Activated T-cell treated with anti-CD3 and anti-CD28 coated beads for 24 hours (primary cell): Measurements from ENCODE around the gene SAMD7.

Source experiments
- DNase-seq: peaks from one replicate; pipeline ENCODE4 v3.0.0-alpha.2; 2020; ENCODE audit warnings: low read depth

SAMD7 gene, protein sequence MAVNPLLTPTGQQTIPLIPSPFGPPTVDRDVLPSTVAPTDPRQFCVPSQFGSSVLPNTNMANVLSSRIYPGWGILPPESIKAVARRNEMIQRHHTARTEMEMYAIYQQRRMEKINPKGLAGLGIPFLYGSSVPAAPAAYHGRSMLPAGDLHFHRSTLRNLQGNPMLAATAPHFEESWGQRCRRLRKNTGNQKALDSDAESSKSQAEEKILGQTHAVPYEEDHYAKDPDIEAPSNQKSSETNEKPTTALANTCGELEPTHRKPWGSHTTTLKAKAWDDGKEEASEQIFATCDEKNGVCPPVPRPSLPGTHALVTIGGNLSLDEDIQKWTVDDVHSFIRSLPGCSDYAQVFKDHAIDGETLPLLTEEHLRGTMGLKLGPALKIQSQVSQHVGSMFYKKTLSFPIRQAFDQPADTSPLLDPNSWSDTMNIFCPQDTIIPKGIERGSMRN

DNA sequence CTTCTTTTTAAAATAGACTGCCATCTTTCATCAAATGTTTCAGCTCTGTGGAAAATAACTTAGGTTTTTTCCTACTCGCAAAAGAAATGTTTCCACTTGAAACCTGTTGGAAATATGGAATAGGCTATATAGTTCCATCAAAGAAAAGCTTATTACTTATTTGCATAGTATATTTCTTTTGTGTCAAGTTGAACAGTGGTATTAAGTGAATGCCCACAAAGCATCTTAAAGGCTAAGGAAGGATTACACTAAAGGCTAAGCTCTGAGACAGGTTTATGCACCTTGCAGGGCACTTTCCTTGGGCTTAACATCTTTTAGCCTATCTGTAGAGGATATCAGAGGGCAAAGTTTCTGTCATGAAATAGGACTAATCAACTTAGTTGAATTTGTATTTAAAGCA is at the start of gene SAMD7:
Gene SAMD7, plus strand, starts transcription at position 301 of the 400 bp plus-strand sequence. CDS start 7,927 bp downstream, outside the sequence.
- no peak for DNase-seq

DNA sequence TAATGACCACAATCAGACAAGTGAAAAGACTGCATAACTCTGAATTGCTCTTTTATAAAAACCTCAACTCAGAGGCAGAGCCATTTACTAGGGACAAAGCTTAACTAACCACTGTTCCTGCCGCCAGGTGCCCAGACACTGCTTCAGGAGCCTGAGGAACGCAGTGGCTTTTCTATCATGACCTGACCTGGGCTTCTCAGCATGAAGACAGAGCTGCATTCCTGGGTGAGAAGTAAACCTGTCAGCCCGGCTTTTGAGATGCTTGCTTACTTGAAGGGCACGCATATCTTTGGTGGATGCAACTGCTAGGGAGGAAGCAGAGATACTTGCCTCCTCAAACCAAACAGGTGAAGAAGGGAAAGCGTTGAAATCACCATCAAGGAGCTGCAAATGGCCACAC is 49.5 kb upstream of the SAMD7 start:
- DNase-seq, result no peak

DNA sequence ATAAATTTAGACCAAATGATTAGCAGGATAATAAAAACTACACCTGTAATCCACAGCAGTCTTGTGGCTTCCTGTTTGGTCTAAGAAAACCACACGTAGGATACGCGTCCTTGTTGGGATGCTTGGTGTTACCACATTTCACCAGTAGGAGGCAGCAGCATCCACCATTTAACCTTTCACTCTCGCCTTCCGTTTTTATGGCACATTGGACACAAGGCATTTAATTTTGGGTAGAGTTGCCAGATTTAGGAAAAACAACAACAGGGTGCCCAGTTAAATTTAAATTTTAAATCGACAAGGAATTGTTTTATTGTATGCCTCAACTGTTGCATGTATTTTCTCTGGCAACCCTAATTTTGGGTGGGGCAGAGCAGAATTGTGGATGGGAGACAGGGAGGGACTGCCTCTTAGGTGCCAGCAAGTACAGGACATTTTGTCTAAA is 47.9 kb upstream of the SAMD7 start:
- DNase-seq, result peak; percentile 49

DNA sequence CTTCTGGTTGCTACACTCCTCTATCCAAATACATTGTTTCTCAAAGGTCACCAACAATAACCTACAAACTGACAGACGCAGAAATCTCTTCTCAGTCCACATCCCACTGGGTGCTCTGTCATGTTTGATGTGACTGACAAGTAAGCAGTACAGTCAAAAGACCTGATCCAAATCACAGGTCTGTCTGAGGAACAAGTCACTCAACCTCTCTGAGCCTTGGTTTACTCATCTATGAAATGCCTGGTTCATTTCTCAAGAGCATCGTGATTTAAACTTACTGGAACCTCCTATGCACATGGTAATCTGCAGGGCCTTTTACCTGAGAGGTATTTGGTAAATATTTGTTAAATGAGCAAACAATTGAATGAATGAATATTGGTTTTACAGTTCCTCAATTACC is 47.1 kb upstream of the SAMD7 start:
- DNase-seq, result no peak

DNA sequence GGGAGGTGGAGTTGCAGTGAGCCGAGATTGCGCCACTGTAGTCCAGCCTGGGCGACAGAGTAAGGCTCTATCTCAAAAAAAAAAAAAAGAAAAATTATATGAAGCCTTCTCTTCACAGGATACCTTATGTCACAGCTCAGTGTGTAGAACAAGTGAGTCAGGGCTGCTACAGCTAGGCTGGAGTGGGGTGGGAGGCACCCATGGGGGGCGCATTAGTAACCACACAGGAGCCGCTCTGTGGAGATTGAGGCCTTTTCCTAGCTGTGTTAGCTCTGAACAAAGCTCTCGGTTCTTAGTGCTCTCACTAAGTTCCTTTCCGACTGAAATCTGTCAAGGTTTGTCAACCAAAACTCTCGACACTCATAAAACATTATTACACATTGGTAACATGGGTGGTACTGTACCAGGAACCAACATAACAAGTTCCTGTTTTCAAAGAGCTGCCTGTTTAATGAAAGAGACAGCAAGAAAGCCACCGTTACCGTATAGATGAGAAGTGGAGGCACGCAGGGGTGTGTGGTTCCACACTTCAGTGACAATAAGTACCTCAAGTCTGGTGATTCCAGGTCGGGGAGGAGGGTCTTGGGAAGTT is 46.1 kb upstream of the SAMD7 start:
- DNase-seq, result no peak

DNA sequence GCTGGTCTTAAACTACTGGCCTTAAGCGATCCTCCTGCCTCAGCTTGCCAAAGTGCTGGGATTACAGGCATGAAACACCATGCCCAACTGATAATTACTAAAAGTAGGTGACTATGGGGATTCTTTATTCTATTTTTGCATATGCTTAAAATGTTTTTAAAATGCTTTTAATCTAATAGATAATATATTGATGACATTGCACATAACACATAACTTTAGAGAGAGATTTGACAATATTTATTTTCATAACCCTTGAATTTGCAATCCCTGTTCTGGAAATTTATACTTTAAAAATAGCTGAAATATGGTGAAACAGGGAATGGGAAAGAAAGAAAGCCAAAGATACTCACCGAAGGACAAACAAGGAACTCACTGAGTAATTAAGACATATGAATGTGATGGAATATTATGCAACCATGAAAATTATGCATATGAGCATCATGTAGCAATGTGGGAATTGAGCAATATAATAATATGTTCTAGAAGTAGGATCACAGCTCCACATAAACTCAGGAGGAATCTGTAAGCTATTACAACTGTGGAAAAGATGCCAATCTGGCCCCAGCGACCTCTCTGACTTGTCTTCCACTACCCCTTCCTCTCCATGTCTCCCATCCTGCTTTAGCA is 43.7 kb upstream of the SAMD7 start:
- no peak for DNase-seq

DNA sequence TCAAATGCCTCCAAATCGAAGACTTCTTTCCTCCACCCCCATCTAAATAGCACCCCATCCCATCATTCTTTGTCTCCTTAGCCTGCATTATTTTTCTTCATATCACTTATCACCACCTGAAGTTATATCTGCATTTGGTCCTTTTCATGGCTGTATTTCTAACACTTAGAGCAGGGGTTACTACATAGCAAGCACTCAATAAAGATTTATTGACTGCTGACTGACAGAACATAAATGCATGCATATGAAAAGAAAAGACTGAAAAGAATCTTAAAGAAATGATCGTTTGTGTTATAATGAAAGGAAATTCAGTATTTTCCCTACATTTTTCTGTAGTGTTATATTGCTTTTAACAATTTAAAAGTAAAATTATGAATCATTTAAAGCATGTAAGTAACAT is 43.0 kb upstream of the SAMD7 start:
- no peak for DNase-seq

DNA sequence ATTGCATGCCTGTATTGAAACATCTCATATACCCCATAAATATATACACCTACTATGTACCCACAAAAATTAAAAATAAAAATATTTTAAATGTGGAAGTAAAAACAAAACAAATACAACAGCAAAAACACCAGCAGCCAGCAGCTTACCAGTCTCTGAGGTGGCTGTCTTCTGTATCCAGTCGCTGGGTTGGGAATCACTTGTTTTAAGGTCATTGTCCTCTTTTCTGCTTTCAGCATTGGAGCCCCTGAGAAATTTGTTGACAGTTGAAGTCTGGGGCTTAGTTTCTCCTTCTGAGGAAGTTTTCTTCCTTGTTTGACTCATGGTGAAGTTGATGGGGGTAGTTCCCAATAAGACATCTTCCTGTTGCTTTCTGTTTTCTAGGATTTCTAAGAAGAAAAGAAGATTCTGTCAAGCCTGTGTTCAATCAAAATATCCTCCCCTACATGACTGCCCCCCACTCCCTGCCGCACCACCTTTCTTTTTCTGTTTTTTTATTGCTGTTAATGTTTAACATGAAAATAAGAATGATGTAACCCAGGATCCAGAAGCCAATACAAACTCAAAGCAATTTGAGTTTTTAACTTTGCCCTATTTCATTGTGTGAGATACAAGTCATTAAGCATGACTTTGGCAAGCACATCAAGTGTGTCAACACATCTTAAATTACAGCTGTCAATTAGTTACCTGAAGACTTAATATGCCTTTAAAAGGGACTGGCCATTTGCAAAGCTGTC is 41.7 kb upstream of the SAMD7 start, which contains the start of gene LRRC31:
Gene LRRC31, minus strand, starts transcription at position 452 of the 737 bp plus-strand sequence. Its CDS starts 128 bp downstream, at position 324.
- no peak for DNase-seq

DNA sequence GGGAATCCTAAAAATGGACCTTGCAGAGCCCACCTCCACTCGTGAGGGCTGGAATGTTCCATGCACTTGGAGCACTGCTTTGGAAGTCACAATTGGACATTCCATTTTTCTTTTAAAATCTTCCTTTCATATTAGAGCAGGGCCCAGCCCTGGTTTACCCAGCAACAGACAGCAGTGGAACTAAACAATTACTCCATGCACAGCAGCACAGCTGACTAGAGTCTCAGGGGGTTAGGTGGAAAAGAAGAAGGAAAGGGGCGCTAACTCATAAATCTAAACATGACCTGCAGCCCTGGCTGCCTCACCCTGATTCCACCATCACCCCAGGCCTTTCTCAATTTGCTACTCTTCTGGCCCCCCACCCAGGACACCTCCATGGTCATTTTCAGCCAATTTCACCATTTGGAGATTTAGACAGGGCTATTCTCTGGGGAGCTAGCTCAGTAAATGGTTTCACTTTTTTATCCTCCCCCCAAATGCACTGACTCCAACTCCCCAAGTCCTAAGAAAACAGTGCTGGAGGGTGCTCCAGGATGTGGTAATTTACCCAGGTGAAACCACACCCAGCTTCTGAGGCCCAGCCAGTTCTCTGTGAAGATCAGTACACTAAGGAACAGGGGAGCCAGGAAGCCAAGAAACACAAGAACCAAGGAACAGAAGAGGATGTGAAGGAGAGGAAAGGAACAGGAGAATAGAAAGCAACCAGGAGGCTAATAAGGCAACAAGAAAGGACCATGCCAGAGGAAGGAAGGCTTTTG is 40.1 kb upstream of the SAMD7 start:
- DNase-seq, result no peak

DNA sequence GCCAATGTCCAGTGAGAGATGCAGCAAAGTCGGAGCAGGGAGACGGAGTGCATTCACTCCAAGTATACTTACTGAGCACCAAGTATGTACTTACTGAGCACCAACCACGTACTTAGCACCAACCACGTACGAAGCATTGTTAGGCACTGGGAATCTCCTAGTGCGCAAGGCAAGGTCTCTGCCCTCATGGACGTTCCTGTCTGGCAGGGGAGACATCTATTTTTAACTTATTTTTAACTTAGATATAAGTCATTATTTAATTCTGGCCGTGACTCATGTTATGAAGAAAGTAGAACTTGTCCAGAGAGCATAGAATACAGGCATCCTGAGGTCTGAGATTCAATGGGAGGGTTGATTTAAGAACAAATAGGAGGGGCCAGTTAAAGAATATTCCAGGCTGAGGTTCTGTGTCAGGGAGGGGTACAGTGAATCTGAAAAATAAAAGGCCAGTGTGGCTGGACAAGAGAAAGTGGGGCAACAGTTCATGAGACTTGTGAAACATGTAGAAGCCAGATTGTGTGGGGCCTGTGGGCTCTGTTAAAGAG is 32.3 kb upstream of the SAMD7 start:
- no peak for DNase-seq

DNA sequence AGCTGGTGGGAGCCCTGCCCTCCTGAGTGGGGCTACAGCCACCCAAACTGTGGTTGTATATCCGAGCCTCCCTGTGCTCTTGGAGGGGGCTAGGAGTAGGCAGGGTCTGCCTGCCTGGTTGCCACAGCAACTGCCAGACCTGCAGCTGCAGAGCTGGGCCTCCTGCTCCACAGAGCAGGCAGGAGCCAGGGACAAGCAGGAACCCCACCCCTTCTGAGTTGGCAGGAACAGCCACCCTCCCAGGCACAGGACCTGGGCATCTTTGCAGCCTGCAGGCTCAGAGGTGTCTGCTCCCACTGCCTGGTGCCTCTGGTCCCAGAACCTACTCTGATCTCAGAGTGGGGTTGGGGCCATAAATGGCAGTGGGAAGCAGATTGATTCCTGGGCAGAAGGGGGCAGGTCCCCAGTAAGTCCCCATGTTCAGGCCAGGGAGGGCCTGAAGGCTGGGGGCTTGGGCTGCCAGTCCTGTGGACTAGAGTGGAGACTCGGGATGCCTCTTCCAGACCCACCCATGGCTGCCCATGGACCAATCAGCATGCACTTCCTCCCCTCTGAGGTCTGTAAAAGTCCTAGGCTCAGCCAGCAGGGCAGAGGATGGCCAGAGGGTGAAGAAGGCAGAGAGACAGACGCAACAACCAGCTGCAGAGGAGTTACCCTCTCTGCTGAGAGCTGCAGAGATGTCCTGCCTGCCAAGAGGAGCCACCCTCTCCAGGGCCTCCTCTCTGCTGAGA is 31.4 kb upstream of the SAMD7 start:
- no peak for DNase-seq

DNA sequence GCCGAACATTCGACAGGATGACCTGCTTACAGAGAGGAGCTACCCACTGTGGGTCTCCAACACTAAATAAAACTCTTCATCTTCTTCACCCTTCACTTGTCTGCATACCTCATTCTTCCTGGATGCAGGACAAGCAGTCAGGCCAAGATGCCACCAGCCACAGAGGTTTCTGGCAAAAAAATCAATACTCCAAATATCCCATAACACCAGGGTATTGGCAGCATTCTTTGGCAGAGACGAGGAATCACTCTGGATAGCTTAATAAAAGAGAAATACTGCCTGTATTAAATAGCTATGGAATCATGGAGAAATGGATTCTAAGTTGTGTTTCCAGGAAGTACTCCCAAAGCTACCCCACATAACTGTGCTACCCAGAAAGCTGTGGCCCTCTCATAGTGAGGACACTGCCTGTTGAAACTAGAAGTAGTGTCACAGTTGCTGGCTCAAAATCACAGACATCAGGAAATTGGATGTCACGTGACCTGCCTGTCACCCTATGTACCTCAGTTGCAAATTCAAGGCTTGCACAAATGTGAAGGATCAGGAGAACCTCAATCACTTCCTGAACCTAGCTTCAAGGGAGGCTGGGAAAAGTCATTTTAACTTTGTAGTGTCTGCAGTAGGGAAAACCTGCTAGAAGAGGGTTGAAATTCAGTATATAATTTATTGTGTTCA is 30.7 kb upstream of the SAMD7 start:
- no peak for DNase-seq

DNA sequence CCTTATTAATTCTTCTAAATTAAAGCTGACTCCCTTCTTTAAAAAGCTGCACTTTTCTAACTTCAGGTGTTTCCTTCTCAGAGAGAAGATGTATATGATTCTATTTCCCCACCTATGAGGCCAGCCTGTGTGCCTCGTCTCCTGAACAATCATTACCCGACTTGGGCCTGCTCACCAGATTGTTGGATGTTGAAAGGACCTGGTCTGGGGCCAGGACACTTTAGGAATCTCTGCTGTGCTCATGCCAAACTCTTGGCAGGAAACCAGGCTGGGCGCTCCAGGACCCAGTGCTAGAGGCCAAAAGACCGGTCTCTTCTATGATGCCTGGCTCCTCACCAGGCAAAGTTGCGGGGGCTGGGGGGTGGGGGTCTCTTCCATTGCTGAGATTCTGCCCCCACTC is 24.7 kb upstream of the SAMD7 start:
- DNase-seq, result no peak

DNA sequence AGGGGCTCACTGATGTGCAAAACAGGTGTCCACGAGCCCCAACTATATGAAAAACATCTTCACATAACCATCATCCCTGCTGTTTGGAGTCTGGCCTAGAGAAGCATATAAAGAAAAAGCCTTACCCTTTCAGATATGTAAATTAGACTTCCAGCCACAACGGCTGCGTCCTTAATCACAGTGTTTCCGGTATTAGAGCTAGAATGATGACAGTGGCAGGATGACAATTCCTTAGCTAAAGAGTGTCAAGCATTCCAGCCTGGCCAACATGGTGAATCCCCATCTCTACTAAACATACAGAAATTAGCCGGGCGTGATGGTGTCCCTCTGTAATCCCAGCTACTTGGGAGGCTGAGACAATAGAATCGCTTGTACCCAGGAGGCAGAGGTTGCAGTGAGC is 19.5 kb upstream of the SAMD7 start:
- no peak for DNase-seq

DNA sequence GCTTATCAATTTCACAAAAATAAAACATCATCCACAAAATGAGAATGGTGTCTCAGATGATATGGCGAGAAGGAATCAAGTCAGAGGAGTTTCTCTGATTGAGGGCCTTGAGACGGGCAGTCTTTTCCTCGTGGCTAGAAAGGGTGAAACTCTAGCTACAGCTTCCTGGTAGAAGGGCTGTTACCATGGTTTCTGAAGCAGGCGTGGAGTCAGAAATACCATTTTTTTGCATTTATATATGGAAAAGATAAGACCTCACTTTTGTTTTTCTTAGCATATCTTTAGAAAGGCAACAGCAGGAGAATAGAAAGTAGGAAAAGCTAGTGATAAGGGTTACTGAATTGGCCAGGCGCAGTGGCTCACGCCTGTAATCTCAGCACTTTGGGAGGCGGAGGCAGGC is 17.3 kb upstream of the SAMD7 start:
- DNase-seq, result no peak

DNA sequence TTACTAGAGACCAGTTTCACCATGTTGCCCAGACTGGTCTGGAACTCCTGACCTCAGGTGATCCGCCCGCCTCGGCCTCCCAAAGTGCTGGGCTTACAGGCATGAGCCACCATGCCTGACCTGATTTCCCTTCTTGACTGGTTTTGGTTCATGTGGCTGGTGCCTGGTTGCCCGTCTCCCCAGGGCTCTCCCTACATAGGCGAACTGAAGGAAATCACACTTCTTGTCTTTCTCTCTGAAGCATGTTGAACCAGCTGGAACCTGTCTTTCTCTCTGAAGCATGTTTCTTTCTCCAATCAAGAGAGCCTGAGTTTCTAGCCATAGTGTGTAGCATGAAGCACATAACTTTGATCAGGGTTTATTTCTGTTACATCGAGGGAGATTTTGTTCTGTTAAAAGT is 16.3 kb upstream of the SAMD7 start:
- no peak for DNase-seq

DNA sequence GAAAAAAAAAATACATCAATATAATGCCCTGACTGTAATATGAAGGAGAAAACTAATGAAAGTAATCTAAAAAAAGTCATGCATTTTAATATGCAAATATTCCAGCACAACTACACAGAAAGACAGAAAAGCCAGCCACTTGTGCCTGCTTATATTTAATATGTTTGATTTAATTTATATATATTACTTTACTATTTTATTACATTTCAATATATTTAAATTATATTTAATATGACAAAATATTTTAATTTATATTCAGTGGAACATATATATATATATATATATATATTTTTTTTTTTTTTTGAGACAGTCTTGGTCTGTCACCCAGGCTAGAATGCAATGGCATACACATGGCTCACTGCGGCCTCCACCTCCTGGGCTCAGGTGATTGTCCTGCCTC is 14.1 kb upstream of the SAMD7 start:
- DNase-seq, result no peak

DNA sequence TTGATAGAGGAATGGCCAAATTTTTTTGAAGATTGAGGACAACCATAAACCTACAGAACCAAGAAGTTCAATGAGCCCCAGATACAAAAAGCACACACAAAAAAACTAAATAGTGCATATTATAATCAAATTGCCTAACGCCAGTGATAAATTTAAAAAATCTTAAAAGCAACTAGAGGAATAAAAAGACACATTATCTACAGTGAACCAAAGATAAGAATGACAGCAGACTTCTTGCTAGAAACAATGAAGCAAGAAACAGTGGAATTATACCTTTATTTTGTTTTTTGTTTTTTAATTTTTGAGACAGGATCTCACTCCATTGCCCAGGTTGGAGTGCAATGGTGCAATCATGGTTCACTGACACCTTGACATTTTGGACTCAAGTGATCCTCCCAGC is 9.9 kb upstream of the SAMD7 start:
- no peak for DNase-seq

DNA sequence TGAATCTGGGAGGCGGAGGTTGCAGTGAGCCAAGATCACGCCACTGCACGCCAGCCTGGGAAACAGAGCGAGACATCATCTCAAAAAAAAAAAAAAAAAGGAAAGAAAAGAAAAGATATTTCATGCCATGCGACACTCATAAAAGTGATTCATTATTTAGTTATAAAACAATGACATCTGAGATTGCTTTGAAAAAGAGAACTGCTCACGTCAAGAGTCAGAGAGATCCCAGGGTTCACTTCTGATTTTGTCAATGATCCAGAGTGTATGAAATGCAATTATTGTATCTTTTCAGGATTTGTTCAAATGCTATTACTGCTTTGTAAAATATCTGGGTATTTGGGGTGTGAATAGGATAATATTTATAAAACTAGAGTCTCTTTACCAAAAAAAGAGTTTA is 6.0 kb upstream of the SAMD7 start:
- DNase-seq, result no peak

DNA sequence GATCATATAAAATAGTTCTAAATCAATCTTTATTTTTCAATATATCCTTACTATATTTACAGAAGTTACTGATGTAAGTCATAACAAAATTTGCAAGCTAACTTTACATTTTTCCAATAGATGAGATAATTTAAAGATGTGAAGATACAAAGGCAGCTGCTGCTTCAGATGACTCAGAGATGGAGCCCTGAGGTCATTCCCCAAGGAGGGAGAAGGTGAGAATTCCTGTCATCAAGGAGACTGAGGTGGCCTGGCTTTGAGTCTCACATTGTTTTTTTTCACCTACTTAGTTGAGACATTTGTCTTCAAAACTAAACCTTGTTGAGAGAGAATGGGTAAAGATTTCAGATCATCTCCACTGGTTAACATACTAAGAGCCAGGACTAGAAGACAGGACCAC is 3.9 kb upstream of the SAMD7 start:
- no peak for DNase-seq
